GM10266 (cell line): Measurements from ENCODE around the gene PLSCR2.

Source experiments
- DNase-seq: peaks from one replicate; pipeline ENCODE4 v3.0.0; 2012; ENCODE audit errors: extremely low spot score
- TF ChIP-seq, protein P1 (sequence below): IDR thresholded peaks from 2 replicates; pipeline ENCODE4 v1.5.1; 2012; ENCODE audit warnings: mild to moderate bottlenecking, low read depth; ENCODE audit not compliant: control insufficient read depth, insufficient read depth; ENCODE audit errors: missing control alignments

Gene PLSCR2

DNA sequence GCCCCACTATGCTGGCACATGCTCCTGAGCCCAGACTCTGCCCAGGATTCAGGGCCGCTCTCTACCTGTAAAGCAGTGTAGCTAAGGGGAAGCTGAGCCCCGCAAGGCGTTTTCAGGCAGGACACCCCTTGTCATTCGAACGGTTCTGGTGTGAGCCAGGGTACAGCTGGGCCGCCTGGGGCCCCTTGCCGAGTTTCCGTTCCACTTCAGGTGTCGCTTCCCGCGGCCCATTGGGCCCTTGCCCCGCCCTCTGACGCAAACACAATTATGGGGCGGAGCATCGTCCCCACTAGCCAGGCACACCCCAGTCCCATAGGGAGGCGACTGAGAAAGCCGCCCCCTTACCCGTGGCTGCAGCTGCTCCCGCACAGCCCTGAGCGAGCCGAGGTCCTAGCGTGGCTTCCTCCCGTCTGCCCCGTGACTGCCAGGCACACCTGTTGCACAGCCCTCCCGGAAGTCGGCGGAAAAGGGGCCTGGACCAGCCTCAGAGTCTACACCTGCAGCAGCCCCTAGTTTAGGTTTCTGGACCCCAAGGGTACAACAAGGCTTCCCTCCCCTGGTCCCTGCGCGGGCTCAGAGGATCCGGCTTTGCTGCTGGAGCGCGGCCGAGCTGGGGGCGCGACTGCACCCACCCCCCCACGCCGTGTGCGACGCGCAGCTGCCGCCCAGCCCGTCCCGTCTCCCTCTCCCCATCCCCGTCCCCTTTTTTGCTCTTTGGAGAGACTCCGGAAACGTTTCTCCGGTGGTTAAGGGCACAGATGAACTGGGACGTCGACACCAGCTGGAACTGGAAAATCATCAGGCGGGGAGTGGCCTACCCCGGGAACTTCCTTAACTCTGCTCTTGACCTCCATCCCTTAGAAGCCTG, at the start of gene PLSCR2:
Gene PLSCR2 (minus strand): TSS at position 412 of the 868 bp plus-strand sequence. CDS start 9,657 bp downstream, outside the sequence.
- peak; percentile 78 for DNase-seq
- TF ChIP-seq, protein P1, sequence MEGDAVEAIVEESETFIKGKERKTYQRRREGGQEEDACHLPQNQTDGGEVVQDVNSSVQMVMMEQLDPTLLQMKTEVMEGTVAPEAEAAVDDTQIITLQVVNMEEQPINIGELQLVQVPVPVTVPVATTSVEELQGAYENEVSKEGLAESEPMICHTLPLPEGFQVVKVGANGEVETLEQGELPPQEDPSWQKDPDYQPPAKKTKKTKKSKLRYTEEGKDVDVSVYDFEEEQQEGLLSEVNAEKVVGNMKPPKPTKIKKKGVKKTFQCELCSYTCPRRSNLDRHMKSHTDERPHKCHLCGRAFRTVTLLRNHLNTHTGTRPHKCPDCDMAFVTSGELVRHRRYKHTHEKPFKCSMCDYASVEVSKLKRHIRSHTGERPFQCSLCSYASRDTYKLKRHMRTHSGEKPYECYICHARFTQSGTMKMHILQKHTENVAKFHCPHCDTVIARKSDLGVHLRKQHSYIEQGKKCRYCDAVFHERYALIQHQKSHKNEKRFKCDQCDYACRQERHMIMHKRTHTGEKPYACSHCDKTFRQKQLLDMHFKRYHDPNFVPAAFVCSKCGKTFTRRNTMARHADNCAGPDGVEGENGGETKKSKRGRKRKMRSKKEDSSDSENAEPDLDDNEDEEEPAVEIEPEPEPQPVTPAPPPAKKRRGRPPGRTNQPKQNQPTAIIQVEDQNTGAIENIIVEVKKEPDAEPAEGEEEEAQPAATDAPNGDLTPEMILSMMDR: no peak

- DNase-seq: no peak
- TF ChIP-seq, protein P1: no peak
Measured at GRCh38 chr3:146517684-146518435, 48.5 kb upstream of the PLSCR2 start.

GRCh38 chr3:146513386-146514051, 44.2 kb upstream of the PLSCR2 start:
- TF ChIP-seq, protein P1: no peak
- DNase-seq: no peak

GRCh38 chr3:146511402-146512134, 42.2 kb upstream of the PLSCR2 start:
- DNase-seq: no peak
- TF ChIP-seq, protein P1: no peak

- DNase-seq: no peak
- TF ChIP-seq, protein P1: no peak
Measured at GRCh38 chr3:146507331-146508120, 38.2 kb upstream of the PLSCR2 start.

DNA sequence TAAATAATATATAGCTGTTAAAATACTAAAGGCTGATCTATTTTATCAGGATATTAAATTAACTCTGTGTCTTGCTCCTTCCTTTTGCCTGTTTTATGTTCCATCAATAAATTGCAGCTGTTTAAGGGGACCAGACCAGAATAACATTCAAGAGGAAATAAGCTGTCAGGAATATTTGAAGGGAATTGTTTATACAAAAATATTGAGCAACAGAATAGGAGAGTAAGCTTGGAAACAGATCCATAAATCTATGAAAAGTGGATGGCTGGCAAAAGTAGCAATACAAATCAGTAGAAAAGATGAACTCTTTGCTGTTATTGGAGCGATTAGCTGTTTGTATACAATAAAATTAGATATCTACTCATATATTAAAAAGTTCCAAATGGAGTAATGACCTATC, 36.2 kb upstream of the PLSCR2 start:
- TF ChIP-seq, protein P1: no peak
- DNase-seq: no peak
